ENCODE results near the gene SAPCD2. TPM values are rescaled to one million over a fixed set of nuclear protein-coding genes. Genes with fewer than 3 reads are reported as not detected.
"Not testable (repeated sequence)": the region's sequence is repeated elsewhere in the genome, so short reads cannot be mapped to it uniquely, and the experiment has no call there.

The SAPCD2 gene
- total RNA-seq, result under 1 TPM; 0.39 to 0.44 TPM
- long read RNA-seq, result 0 reads

GRCh38 chr9:137070201-137070905, at the start of gene SAPCD2:
Gene SAPCD2, minus strand, starts transcription at chr9:137070557. Its CDS starts 97 bp downstream, at chr9:137070460.
- peak; percentile 93 to 97 for ATAC-seq
- intact Hi-C loops (cut with DNase I), result no loop called here
- peak; percentile 91 for DNase-seq

GRCh38 chr9:137118092-137118603, 47.8 kb upstream of the SAPCD2 start:
- ATAC-seq; DNase-seq; intact Hi-C loops (cut with DNase I): not testable (repeated sequence)

- ATAC-seq, result peak in 1 of 2 donors; percentile 2
- intact Hi-C loops (cut with DNase I), result no loop called here
- DNase-seq, result no peak
Observed at GRCh38 chr9:137117269-137117731, 46.9 kb upstream of the SAPCD2 start.

GRCh38 chr9:137116728-137117127, 46.4 kb upstream of the SAPCD2 start:
- intact Hi-C loops (cut with DNase I), result no loop called here

GRCh38 chr9:137116027-137116507, 45.7 kb upstream of the SAPCD2 start:
- DNase-seq, result no peak
- peak in 1 of 2 donors; percentile 50 for ATAC-seq
- intact Hi-C loops (cut with DNase I), result no loop called here

More at GRCh38 chr9:137116728-137117127, 46.4 kb upstream of the SAPCD2 start:
- ATAC-seq (no peak), DNase-seq (no peak)

- DNase-seq, result no peak
- peak in 1 of 2 donors; percentile 2 for ATAC-seq
- intact Hi-C loops (cut with DNase I), result no loop called here
Observed at GRCh38 chr9:137115394-137116026, 45.2 kb upstream of the SAPCD2 start.

GRCh38 chr9:137114613-137115393, 44.4 kb upstream of the SAPCD2 start, which contains the start of gene DPP7:
Gene DPP7, minus strand, starts transcription at chr9:137114733. Its CDS starts 20 bp downstream, at chr9:137114713.
- ATAC-seq, result peak; percentile 85 to 90
- DNase-seq, result peak; percentile 84
- intact Hi-C loops (cut with DNase I), result no loop called here

- intact Hi-C loops (cut with DNase I), result no loop called here
- peak in 1 of 2 donors; percentile 6 for ATAC-seq
Observed at GRCh38 chr9:137114220-137114612, 43.9 kb upstream of the SAPCD2 start.

GRCh38 chr9:137113385-137114159, 43.2 kb upstream of the SAPCD2 start:
- DNase-seq (no peak), ATAC-seq (no peak)
- intact Hi-C loops (cut with DNase I), result no loop called here

More at GRCh38 chr9:137114220-137114612, 43.9 kb upstream of the SAPCD2 start:
- no peak for DNase-seq

GRCh38 chr9:137112564-137113384, 42.4 kb upstream of the SAPCD2 start:
- no peak for ATAC-seq
- no peak for DNase-seq
- intact Hi-C loops (cut with DNase I), result no loop called here

GRCh38 chr9:137111788-137112563, 41.6 kb upstream of the SAPCD2 start:
- DNase-seq (no peak), ATAC-seq (no peak)
- intact Hi-C loops (cut with DNase I), result no loop called here

- no peak for DNase-seq
- intact Hi-C loops (cut with DNase I), result no loop called here
- no peak for ATAC-seq
Observed at GRCh38 chr9:137110911-137111787, 40.8 kb upstream of the SAPCD2 start.

- DNase-seq (no peak), ATAC-seq (no peak)
- intact Hi-C loops (cut with DNase I), result no loop called here
Observed at GRCh38 chr9:137110147-137110910, 40.0 kb upstream of the SAPCD2 start.

- intact Hi-C loops (cut with DNase I), result no loop called here
- no peak for ATAC-seq
Observed at GRCh38 chr9:137109250-137110146, 39.1 kb upstream of the SAPCD2 start.

More at GRCh38 chr9:137109250-137110146, 39.1 kb upstream of the SAPCD2 start:
- no peak for DNase-seq

Measured in left cardiac atrium (tissue), 4 donors.